ENCODE results near the gene PAN3.

The PAN3 gene

DNA sequence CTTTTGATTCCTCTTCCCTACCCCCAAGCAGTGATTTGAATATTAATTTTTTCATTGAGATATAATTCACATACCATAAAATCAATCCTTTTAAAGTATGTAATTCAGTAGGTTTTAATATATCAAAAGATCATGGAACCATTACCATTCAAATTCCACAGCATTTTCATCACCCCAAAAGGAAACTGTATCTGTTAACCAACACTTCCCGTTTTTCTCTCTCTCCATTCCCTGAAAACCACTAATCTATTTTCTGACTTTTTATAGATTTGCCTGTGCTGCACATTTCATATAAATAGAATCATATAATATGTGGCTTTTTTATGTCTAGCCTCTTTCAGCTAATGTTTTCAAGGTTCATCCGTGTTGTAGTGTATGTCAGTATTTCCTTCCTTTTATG is 107.1 kb downstream of the PAN3 start:
- Histone ChIP-seq H3K27me3 (no peaks in the 10 kb centered on the region), H3K9me3 (no peaks in the 10 kb centered on the region), H3K27ac (no peak overlapping the region), H3K4me1 (ENCODE audit: control insufficient read depth in 1 of 2, insufficient read depth in 1 of 2, low read depth in 1 of 2, low read length in 1 of 2) (peaks cover 0 to 6% of the 10 kb centered on the region in 2 experiments), H3K4me3 (ENCODE audit: low read depth in 1 of 2, low read length in 1 of 2) (no peak overlapping the region), H3K36me3 (peaks cover 36% of the 10 kb centered on the region)
- TF ChIP-seq, protein P1, sequence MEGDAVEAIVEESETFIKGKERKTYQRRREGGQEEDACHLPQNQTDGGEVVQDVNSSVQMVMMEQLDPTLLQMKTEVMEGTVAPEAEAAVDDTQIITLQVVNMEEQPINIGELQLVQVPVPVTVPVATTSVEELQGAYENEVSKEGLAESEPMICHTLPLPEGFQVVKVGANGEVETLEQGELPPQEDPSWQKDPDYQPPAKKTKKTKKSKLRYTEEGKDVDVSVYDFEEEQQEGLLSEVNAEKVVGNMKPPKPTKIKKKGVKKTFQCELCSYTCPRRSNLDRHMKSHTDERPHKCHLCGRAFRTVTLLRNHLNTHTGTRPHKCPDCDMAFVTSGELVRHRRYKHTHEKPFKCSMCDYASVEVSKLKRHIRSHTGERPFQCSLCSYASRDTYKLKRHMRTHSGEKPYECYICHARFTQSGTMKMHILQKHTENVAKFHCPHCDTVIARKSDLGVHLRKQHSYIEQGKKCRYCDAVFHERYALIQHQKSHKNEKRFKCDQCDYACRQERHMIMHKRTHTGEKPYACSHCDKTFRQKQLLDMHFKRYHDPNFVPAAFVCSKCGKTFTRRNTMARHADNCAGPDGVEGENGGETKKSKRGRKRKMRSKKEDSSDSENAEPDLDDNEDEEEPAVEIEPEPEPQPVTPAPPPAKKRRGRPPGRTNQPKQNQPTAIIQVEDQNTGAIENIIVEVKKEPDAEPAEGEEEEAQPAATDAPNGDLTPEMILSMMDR (IDR thresholded peaks at IDR 0.05), result no peak

DNA sequence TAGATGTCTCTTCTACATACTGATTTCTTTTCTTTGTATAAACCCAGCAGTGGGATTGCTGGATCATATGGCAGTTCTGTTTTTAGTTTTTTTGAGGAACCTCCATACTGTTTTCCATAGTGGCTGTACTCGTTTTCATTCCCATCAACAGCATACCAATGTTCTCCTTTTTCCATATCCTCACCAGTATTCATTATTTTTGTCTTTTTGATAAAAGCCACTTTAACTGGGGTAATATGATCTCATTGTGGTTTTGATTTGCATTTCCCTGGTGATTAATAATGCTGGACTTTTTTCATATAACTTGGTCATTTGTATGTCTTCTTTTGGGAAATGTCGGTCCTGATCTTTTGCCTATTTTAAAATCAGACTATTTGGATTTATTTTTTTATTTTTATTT is 108.5 kb downstream of the PAN3 start:
- H3K27ac ChIP-seq, result no peak overlapping the region
- no peaks in the 10 kb centered on the region for H3K9me3 ChIP-seq
- TF ChIP-seq, protein P1 (IDR thresholded peaks at IDR 0.05), result no peak
- H3K4me1 ChIP-seq (ENCODE audit: control insufficient read depth in 1 of 2, insufficient read depth in 1 of 2, low read depth in 1 of 2, low read length in 1 of 2), result peaks cover 0 to 6% of the 10 kb centered on the region in 2 experiments
- H3K4me3 ChIP-seq (ENCODE audit: low read depth in 1 of 2, low read length in 1 of 2), result no peak overlapping the region
- H3K36me3 ChIP-seq, result peaks cover 22% of the 10 kb centered on the region
- no peaks in the 10 kb centered on the region for H3K27me3 ChIP-seq

DNA sequence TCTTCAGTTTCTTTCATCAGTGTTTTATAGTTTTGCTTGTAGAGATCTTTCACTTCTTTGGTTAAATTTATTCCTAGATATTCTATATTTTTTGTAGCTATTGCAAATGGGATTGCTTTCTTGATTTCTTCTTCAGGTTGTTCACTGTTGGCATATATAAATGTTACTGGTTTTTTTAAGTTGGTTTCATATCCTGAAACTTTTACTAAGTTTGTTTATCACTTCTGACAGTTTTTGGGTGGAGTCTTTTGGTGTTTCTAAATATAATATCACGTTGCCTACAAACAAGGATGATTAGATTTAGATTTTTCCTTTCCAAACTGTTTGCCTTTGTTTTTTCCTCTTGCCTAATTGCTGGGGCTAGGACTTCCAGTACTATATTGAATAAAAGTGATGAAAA is 109.7 kb downstream of the PAN3 start:
- no peaks in the 10 kb centered on the region for H3K9me3 ChIP-seq
- H3K4me1 ChIP-seq (ENCODE audit: control insufficient read depth in 1 of 2, insufficient read depth in 1 of 2, low read depth in 1 of 2, low read length in 1 of 2), result peaks cover 0 to 6% of the 10 kb centered on the region in 2 experiments
- H3K27me3 ChIP-seq, result no peaks in the 10 kb centered on the region
- TF ChIP-seq, protein P1 (IDR thresholded peaks at IDR 0.05), result no peak
- H3K27ac ChIP-seq, result no peak overlapping the region
- peaks cover 14% of the 10 kb centered on the region for H3K36me3 ChIP-seq
- H3K4me3 ChIP-seq (ENCODE audit: low read depth in 1 of 2, low read length in 1 of 2), result no peak overlapping the region

DNA sequence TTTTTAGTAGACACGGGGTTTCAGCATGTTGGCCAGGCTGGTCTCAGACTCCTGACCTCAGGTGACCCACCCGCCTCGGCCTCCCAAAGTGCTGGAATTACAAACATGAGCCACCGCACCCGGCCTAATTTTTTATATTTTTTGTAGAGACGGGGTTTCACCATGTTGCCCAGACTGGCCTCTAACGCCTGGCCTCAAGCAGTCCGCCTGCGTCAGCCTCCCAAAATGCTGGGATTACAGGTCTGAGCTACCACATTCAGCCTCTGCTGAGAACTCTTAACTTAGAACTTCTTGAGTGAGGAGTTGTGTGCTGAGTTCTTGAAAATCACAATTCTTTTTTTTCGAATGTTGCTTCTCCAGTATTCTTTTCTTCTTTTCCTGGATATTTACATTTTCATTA is 112.2 kb downstream of the PAN3 start:
- peaks cover 14% of the 10 kb centered on the region for H3K36me3 ChIP-seq
- TF ChIP-seq, protein P1 (IDR thresholded peaks at IDR 0.05), result no peak
- H3K9me3 ChIP-seq, result no peaks in the 10 kb centered on the region
- no peak overlapping the region for H3K27ac ChIP-seq
- peaks cover 0 to 7% of the 10 kb centered on the region in 2 experiments for H3K4me1 ChIP-seq (ENCODE audit: control insufficient read depth in 1 of 2, insufficient read depth in 1 of 2, low read depth in 1 of 2, low read length in 1 of 2)
- H3K27me3 ChIP-seq, result no peaks in the 10 kb centered on the region
- no peak overlapping the region for H3K4me3 ChIP-seq (ENCODE audit: low read depth in 1 of 2, low read length in 1 of 2)

DNA sequence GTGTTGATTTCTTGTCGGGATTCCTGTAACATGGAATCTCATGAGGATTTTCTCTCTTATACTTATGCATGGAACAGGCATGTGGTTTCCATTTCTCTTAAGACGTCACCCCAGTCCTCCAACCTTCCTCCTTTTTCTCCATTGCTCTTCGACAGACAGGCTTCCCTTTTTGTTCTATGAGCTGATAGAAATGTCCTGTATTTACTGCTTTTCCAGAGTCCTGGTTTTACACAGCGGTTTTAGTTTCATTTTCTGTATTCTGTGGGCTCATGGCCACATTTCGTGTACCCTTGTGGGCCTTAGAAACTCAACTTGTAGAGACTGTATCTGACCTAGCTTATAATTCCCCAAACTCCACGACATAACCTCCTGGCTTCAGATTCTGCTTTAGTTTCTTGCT is 113.1 kb downstream of the PAN3 start:
- H3K36me3 ChIP-seq, result peaks cover 20% of the 10 kb centered on the region
- TF ChIP-seq, protein P1 (IDR thresholded peaks at IDR 0.05), result no peak
- peaks cover 0 to 4% of the 10 kb centered on the region in 2 experiments for H3K4me1 ChIP-seq (ENCODE audit: control insufficient read depth in 1 of 2, insufficient read depth in 1 of 2, low read depth in 1 of 2, low read length in 1 of 2)
- H3K27me3 ChIP-seq, result no peaks in the 10 kb centered on the region
- no peak overlapping the region for H3K4me3 ChIP-seq (ENCODE audit: low read depth in 1 of 2, low read length in 1 of 2)
- peak overlapping the region; percentile 54 for H3K27ac ChIP-seq
- no peaks in the 10 kb centered on the region for H3K9me3 ChIP-seq

DNA sequence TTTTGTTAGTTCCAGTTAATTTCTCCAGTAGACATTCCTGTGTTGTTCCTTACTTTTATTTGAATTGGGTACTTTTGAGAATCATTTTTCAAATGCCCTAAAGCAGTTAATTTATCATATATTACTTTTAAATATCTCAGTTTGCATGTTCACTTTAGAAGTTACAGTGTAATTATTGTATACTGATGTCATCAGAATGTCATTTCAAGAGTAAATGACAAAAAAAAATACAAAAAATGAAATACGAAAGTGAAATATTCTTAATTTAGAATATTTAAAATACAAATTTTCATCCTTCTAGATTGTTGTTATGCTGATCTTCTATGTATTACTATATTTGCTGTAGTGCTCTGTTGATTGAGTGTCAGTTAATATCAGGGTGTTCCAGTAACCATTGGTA is 114.2 kb downstream of the PAN3 start:
- H3K4me1 ChIP-seq (ENCODE audit: control insufficient read depth in 1 of 2, insufficient read depth in 1 of 2, low read depth in 1 of 2, low read length in 1 of 2), result peaks cover 0 to 4% of the 10 kb centered on the region in 2 experiments
- H3K27me3 ChIP-seq, result no peaks in the 10 kb centered on the region
- peaks cover 27% of the 10 kb centered on the region for H3K36me3 ChIP-seq
- H3K4me3 ChIP-seq (ENCODE audit: low read depth in 1 of 2, low read length in 1 of 2), result no peak overlapping the region
- TF ChIP-seq, protein P1 (IDR thresholded peaks at IDR 0.05), result no peak
- no peaks in the 10 kb centered on the region for H3K9me3 ChIP-seq
- no peak overlapping the region for H3K27ac ChIP-seq
